Omental fat pad (tissue), 4 donors: ENCODE data around the gene ZNF433. TPM values are rescaled to one million over a fixed set of nuclear protein-coding genes. Genes with fewer than 3 reads are reported as not detected.
"Not testable (repeated sequence)": the region's sequence is repeated elsewhere in the genome, so short reads cannot be mapped to it uniquely, and the experiment has no call there.

Experiments
- ATAC-seq: fragments of 150-250 bp; one replicate; pipeline ENCODE4 v1.9.1; 2016; ENCODE audit warnings: mild to moderate bottlenecking, moderate library complexity; ENCODE audit not compliant: low FRiP score
- DNase-seq: peaks from one replicate; pipeline ENCODE4 v3.0.0-alpha.2; 2019; ENCODE audit warnings: low spot score
- CTCF ChIP-seq, 3 donors: fragments of 450-650 bp; IDR thresholded peaks; one replicate each; pipeline ENCODE4 v1.5.1; 2016 to 2017; ENCODE audit warnings: antibody characterized with exemption in 3 of 3, mild to moderate bottlenecking in 3 of 3, moderate library complexity in 2 of 3
- total RNA-seq, 4 donors: library from RNA; depleted of rRNA; stranded (reverse); fragments of >200 nt; gene quantifications; one replicate each; pipeline ENCODE4 v1.1.0, GENCODE V29; 2016

Gene ZNF433
- 1 to 10 TPM; 3.2 to 5.2 (median 3.5) TPM for total RNA-seq

GRCh38 chr19:12035220-12036172, at the start of gene ZNF433:
ZNF433 (minus strand) TSS chr19:12035679; CDS start chr19:12035539, 140 bp downstream.
- DNase-seq (peak; percentile 94), ATAC-seq (peak; percentile 99)
- no peak for TF ChIP-seq CTCF (IDR thresholded peaks at IDR 0.05)

- DNase-seq, ATAC-seq: not testable (repeated sequence)
Observed at GRCh38 chr19:12083336-12083735, 47.9 kb upstream of the ZNF433 start.

- no peak for DNase-seq
- ATAC-seq: no peak
- no peak for TF ChIP-seq CTCF (IDR thresholded peaks at IDR 0.05)
Observed at GRCh38 chr19:12077375-12077774, 41.9 kb upstream of the ZNF433 start.

- not testable (repeated sequence) for DNase-seq, ATAC-seq
Observed at GRCh38 chr19:12076331-12076730, 40.9 kb upstream of the ZNF433 start.

GRCh38 chr19:12075538-12076139, 40.2 kb upstream of the ZNF433 start:
- TF ChIP-seq CTCF (IDR thresholded peaks at IDR 0.05): no peak
- no peak for DNase-seq
- ATAC-seq: no peak

- TF ChIP-seq CTCF (IDR thresholded peaks at IDR 0.05): no peak
- ATAC-seq (peak; percentile 96), DNase-seq (peak; percentile 97)
Observed at GRCh38 chr19:12064590-12065538, 29.4 kb upstream of the ZNF433 start, which contains the start of gene ZNF844. ZNF844 (plus strand) TSS chr19:12064731; CDS start chr19:12064874, 143 bp downstream.

- no peak for TF ChIP-seq CTCF (IDR thresholded peaks at IDR 0.05)
- ATAC-seq: no peak
Observed at GRCh38 chr19:12055784-12056183, 20.3 kb upstream of the ZNF433 start.

More at GRCh38 chr19:12055784-12056183, 20.3 kb upstream of the ZNF433 start:
- no peak for DNase-seq
